Naive B cell (primary cell): ENCODE data around the gene FURIN. TPM values are rescaled to one million over a fixed set of nuclear protein-coding genes. Genes with fewer than 3 reads are reported as not detected.
"Not testable (repeated sequence)": the region's sequence is repeated elsewhere in the genome, so short reads cannot be mapped to it uniquely, and the experiment has no call there.

Experiments
- ATAC-seq, 2 donors: fragments of 150-1000 bp; cut with Tn5 transposase; 2 replicates each; pipeline ENCODE4 v1.10.0; 2021; ENCODE audit warnings: low read depth in 2 of 2, mild to moderate bottlenecking in 2 of 2, moderate library complexity in 2 of 2
- DNase-seq: peaks from one replicate; pipeline ENCODE4 v3.0.0; 2022
- H3K27ac Mint-ChIP-seq, 6 donors: one replicate each; pipeline ENCODE4 v1.8.0; 2020 to 2022; ENCODE audit warnings: mild to moderate bottlenecking in 6 of 6, mixed read lengths in 6 of 6, moderate library complexity in 5 of 6, inconsistent platforms in 2 of 6
- H3K27me3 Mint-ChIP-seq, 3 donors: one replicate each; pipeline ENCODE4 v1.8.0; 2021 to 2022; ENCODE audit warnings: mixed read lengths in 3 of 3, mild to moderate bottlenecking in 1 of 3
- H3K36me3 Mint-ChIP-seq, 2 donors: one replicate each; pipeline ENCODE4 v1.8.0; 2020 to 2022; ENCODE audit warnings: mixed read lengths in 2 of 2, inconsistent platforms in 1 of 2, mild to moderate bottlenecking in 1 of 2
- H3K4me1 Mint-ChIP-seq, 3 donors: one replicate each; pipeline ENCODE4 v1.8.0; 2020 to 2022; ENCODE audit warnings: mixed read lengths in 3 of 3, inconsistent platforms in 1 of 3, mild to moderate bottlenecking in 1 of 3, moderate library complexity in 1 of 3
- H3K4me3 Mint-ChIP-seq, 8 donors: one replicate each; pipeline ENCODE4 v1.8.0; 2020 to 2022; ENCODE audit warnings: mild to moderate bottlenecking in 8 of 8, mixed read lengths in 8 of 8, moderate library complexity in 8 of 8, inconsistent platforms in 2 of 8
- H3K9me3 Mint-ChIP-seq, 7 donors: one replicate each; pipeline ENCODE4 v1.8.0; 2020 to 2022; ENCODE audit warnings: mixed read lengths in 7 of 7, mild to moderate bottlenecking in 5 of 7, inconsistent platforms in 2 of 7, moderate library complexity in 1 of 7
- polyA plus RNA-seq, 6 donors: library from polyadenylated mRNA; unstranded; fragments of 300-500 nt; fragmentation: Illumina TruSeq; gene quantifications; one replicate each; pipeline ENCODE4 v1.2.3, GENCODE V29; 2021; ENCODE audit warnings: low read depth in 6 of 6

FURIN gene
- polyA plus RNA-seq, 6 donors from 2014 or later = 3.7 to 9.8 (median 5.8) TPM

DNA sequence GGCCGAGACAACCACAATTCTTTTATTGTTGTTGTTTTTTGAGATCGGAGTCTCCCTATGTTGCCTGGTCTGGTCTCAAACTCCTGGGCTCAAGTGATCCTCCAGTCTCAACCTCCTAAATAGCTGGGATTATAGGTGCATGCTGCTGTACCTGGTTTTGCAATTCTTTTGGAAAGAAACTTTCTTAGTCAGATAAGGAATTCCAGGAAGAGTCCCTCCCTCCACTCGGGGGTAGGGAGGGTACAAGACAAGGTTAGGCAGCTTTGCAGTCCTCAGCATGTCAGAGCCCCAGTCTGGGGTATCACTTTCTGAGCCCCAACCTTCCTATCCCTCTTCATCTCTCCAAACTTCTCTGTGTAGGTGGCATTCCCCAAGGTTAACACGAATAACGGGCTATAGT is 33.8 kb upstream of the FURIN start:
- Mint-ChIP-seq H3K4me1 (peaks cover 38 to 59% (median 57%) of the 10 kb centered on the region in 3 donors), H3K27ac (no peak overlapping the region), H3K27me3 (peaks cover 0 to 14% (median 8%) of the 10 kb centered on the region in 3 donors), H3K9me3 (peaks cover 0 to 2% (median 0%) of the 10 kb centered on the region in 7 donors), H3K4me3 (no peak overlapping the region), H3K36me3 (no peaks in the 10 kb centered on the region)
- DNase-seq = no peak
- ATAC-seq = no peak

GRCh38 chr15:90836296-90836871 is 32.0 kb upstream of the FURIN start:
- no peak for DNase-seq
- Mint-ChIP-seq H3K27ac (peak overlapping the region in 3 of 6 donors; percentile 36 to 94 (median 54)), H3K9me3 (no peaks in the 10 kb centered on the region), H3K4me1 (peaks cover 29 to 52% (median 52%) of the 10 kb centered on the region in 3 donors), H3K27me3 (no peaks in the 10 kb centered on the region), H3K4me3 (no peak overlapping the region), H3K36me3 (no peaks in the 10 kb centered on the region)
- ATAC-seq = no peak

- DNase-seq = no peak
- H3K9me3 Mint-ChIP-seq = no peaks in the 10 kb centered on the region
- no peaks in the 10 kb centered on the region for H3K27me3 Mint-ChIP-seq
- H3K4me3 Mint-ChIP-seq = peak overlapping the region in 2 of 8 donors; percentile 46 to 83
- no peaks in the 10 kb centered on the region for H3K36me3 Mint-ChIP-seq
- no peak for ATAC-seq
- H3K27ac Mint-ChIP-seq = peak overlapping the region in 3 of 6 donors; percentile 59 to 94 (median 69)
- H3K4me1 Mint-ChIP-seq = peaks cover 29 to 52% (median 52%) of the 10 kb centered on the region in 3 donors
Measured at GRCh38 chr15:90837094-90837493, 31.3 kb upstream of the FURIN start.

DNA sequence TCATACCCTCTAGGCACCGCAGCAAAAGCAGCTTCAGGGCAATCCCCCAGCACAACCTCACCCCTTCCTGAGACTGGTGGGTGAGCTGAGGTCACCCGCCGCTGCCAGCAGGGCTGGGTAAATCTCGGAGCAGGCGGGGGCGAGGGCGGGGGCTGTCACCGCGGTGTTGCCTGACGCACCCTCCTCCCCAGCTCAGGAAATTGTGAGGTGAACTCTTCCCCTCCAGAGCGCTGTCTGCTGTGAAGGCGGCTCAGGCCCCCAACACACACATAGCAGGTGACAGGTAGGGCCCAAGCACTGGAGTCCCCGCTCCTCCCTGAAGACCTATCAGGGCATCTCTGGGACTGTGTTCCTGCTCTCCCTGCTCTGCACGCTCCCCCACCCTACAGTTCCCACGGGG is 30.2 kb upstream of the FURIN start:
- peak; percentile 84 for DNase-seq
- Mint-ChIP-seq H3K4me1 (peaks cover 29 to 52% (median 52%) of the 10 kb centered on the region in 3 donors), H3K27me3 (no peaks in the 10 kb centered on the region), H3K36me3 (no peaks in the 10 kb centered on the region), H3K9me3 (no peaks in the 10 kb centered on the region), H3K27ac (peak overlapping the region; percentile 65 to 97 (median 92)), H3K4me3 (peak overlapping the region; percentile 35 to 85 (median 82))
- ATAC-seq = peak; percentile 91 to 93

DNA sequence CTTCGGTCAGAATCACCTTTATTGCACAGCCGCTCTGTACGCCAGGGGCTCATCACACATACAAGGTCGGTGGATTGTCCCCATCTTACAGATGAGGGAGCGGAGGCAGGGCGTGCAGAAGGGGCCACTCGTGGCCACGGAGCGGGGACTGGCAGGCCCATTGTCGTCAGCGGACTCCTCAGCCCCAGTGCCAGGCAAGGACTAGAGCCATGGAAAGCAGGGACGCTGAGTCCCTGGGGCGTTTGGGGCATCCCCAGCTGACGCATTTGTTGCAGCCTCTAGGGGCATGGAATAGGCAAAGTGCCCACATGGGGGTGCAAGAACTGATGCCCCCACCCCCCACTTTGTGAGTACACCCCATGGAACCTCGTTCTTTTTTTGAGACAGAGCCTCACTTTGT is 29.8 kb upstream of the FURIN start:
- peak overlapping the region; percentile 24 to 97 (median 92) for H3K27ac Mint-ChIP-seq
- no peaks in the 10 kb centered on the region for H3K9me3 Mint-ChIP-seq
- no peaks in the 10 kb centered on the region for H3K36me3 Mint-ChIP-seq
- DNase-seq = no peak
- peaks cover 29 to 52% (median 52%) of the 10 kb centered on the region in 3 donors for H3K4me1 Mint-ChIP-seq
- H3K4me3 Mint-ChIP-seq = peak overlapping the region; percentile 35 to 88 (median 82)
- H3K27me3 Mint-ChIP-seq = no peaks in the 10 kb centered on the region
- ATAC-seq = no peak

DNA sequence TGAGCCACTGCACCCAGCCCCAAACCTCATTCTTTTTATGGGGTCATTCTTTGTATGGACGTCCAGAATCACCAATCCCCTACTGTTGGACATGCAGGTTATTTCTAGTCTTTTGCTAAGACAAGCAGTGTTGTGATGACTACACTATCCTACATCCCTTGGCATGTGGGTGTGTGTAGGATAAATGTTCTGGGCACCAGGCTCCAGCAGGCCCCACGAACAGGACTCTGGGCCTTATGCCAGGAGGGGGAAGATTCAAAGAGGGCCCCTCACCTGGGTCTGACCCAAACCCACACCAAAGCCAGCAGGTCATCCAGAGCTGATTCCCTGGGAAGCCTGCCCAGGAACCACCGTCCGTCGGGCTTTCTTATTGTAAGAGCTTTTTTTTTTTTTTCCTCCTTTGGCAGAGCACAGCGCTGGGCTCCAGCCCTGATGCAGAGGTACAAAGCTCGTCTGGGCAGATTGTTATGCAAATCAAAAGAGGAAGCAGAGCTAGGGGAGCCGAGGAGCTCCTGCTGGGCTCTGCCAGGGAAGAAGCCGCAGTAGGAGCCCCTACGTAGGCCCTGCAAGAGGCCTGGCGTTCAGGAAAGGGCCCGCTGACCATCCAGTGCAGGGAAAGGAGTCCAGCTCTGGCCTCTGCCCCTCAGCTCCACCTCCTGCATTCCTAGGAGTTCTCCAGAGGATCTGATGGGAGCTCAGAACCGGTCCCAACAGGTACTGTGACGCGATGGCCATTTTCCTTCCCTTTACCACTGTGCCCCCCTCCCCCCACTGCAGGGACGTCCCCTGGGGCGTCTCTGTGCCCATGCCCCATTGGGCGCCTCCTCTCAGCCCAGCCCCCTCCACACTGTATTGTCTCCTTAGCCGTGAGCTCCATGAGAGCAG is 29.0 kb upstream of the FURIN start:
- Mint-ChIP-seq H3K27ac (peak overlapping the region in 5 of 6 donors; percentile 65 to 94 (median 76)), H3K4me1 (peaks cover 29 to 54% (median 52%) of the 10 kb centered on the region in 3 donors)
- peak; percentile 45 to 57 for ATAC-seq

GRCh38 chr15:90840157-90840855 is 28.1 kb upstream of the FURIN start:
- Mint-ChIP-seq H3K4me1 (peaks cover 32 to 54% (median 52%) of the 10 kb centered on the region in 3 donors), H3K4me3 (peak overlapping the region; percentile 64 to 89 (median 84)), H3K27me3 (no peaks in the 10 kb centered on the region), H3K27ac (peak overlapping the region in 4 of 6 donors; percentile 65 to 94 (median 76)), H3K9me3 (no peaks in the 10 kb centered on the region), H3K36me3 (no peaks in the 10 kb centered on the region)
- DNase-seq = no peak
- no peak for ATAC-seq

More for the DNA sequence above, 29.0 kb upstream of the FURIN start:
- Mint-ChIP-seq H3K4me3 (peak overlapping the region; percentile 64 to 89 (median 84)), H3K9me3 (no peaks in the 10 kb centered on the region), H3K36me3 (no peaks in the 10 kb centered on the region), H3K27me3 (no peaks in the 10 kb centered on the region)
- DNase-seq = peak; percentile 66

- DNase-seq (no peak), ATAC-seq (no peak)
- Mint-ChIP-seq H3K27ac (peak overlapping the region in 1 of 6 donors; percentile 57), H3K9me3 (no peaks in the 10 kb centered on the region), H3K4me3 (peak overlapping the region in 3 of 8 donors; percentile 29 to 83 (median 51)), H3K36me3 (no peaks in the 10 kb centered on the region), H3K4me1 (peaks cover 33 to 55% (median 49%) of the 10 kb centered on the region in 3 donors), H3K27me3 (no peaks in the 10 kb centered on the region)
Measured at GRCh38 chr15:90840954-90841353, 27.4 kb upstream of the FURIN start.

DNA sequence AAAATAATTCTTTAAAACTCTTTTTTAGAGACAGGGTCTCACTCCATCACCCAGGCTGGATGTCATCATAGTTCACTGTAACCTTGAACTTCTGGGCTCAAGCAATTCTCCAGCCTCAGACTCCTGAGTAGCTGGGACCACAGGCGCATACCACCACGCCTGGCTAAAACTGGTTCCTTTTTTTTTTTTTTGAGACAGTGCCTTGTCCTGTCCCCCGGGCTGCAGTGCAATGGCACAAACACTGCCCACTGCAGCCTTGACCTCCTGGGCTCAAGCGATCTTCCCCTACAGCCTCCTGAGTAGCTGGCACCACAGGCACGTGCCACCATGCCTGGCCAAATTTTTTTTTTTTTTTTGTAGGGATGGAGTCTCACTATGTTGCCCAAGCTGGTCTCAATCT is 23.7 kb upstream of the FURIN start:
- Mint-ChIP-seq H3K9me3 (no peaks in the 10 kb centered on the region), H3K4me1 (peaks cover 11 to 28% (median 21%) of the 10 kb centered on the region in 3 donors), H3K27ac (peak overlapping the region in 1 of 6 donors; percentile 47), H3K4me3 (peak overlapping the region in 2 of 8 donors; percentile 4 to 25), H3K27me3 (no peaks in the 10 kb centered on the region), H3K36me3 (peaks cover 0 to 4% of the 10 kb centered on the region in 2 donors)
- no peak for DNase-seq
- ATAC-seq = no peak

- Mint-ChIP-seq H3K4me1 (peaks cover 7 to 21% (median 14%) of the 10 kb centered on the region in 3 donors), H3K9me3 (no peaks in the 10 kb centered on the region), H3K27ac (peak overlapping the region in 2 of 6 donors; percentile 47 to 76), H3K27me3 (no peaks in the 10 kb centered on the region), H3K4me3 (no peak overlapping the region), H3K36me3 (peaks cover 0 to 4% of the 10 kb centered on the region in 2 donors)
- DNase-seq = peak; percentile 29
- peak; percentile 95 for ATAC-seq
Measured at GRCh38 chr15:90845201-90845949, 23.0 kb upstream of the FURIN start.

GRCh38 chr15:90849424-90849823 is 19.0 kb upstream of the FURIN start:
- H3K4me3 Mint-ChIP-seq = not testable (repeated sequence)

DNA sequence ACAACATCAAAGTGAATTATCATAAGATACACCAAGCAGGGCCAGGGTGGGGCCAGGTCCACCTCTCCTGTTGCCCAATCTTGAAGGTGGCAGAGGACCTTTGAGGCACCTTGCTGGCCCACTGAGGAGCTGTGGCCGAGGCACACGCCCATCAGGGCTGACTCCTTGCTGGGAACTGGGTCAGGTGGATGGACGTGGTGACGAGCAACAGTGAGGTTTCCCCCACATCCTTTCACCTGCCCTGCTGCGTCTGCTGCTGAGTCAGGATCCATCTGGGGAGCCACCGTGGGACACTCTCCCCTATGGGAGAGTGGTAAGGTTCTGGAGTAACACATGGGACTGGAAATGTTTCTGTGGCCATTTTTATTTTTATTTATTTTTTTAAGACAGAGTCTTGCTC is 17.3 kb upstream of the FURIN start:
- peaks cover 0 to 4% of the 10 kb centered on the region in 2 donors for H3K36me3 Mint-ChIP-seq
- peak overlapping the region in 3 of 6 donors; percentile 9 to 66 (median 17) for H3K27ac Mint-ChIP-seq
- H3K4me3 Mint-ChIP-seq = peak overlapping the region in 6 of 8 donors; percentile 4 to 92 (median 81)
- peaks cover 0 to 2% (median 0%) of the 10 kb centered on the region in 7 donors for H3K9me3 Mint-ChIP-seq
- peaks cover 40 to 58% (median 57%) of the 10 kb centered on the region in 3 donors for H3K4me1 Mint-ChIP-seq
- H3K27me3 Mint-ChIP-seq = no peaks in the 10 kb centered on the region
- ATAC-seq (no peak), DNase-seq (no peak)

More at GRCh38 chr15:90849424-90849823, 19.0 kb upstream of the FURIN start:
- peaks cover 35 to 55% (median 49%) of the 10 kb centered on the region in 3 donors for H3K4me1 Mint-ChIP-seq
- not testable (repeated sequence) for H3K27me3 Mint-ChIP-seq, ATAC-seq, H3K9me3 Mint-ChIP-seq, DNase-seq, H3K36me3 Mint-ChIP-seq, H3K27ac Mint-ChIP-seq
